ENCODE data around the gene POLR3K.
A peak's percentile ranks its signal among the peaks of the same experiment; 100 is the strongest.

The POLR3K gene

DNA sequence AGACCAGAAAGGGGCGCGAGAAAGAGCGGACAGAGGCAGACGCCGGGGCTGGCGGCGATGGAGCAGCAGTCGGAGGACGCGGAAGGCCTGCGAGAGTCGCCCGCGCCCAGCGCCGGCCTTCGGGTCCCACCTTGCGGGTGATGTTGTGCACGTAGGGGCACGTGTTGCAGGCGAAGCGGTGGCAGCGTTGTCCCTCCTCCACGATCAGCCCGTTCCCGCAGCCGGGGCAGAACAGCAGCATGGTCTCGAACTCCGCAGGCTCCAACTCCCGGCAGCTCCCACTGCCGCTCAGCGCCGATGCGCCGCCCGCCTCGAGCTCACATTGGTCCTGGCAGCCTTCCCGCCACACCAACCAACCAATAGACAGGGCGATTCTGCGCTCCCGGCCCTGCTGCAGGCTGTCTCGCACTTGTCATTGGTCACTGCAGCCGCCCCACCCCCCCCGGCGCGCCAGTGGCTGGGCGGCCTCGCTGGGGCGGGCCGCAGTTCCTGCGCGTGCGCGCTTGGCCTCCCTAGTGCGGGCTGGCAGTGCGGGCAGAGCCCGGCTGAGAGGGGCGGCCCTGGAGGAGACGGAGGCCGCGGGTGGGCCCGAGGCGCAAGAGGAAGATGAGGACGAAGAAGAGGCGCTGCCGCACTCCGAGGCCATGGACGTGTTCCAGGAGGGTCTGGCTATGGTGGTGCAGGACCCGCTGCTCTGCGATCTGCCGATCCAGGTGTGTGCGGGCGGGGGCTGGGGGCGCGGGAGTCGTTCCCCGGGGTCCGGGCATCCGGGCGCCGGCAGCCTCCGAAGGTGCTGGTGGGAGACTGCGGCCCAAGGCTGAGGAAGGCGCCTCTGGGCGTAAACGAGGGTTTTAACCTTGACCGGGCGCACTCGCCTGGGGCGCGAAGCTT is at the start of gene POLR3K, which contains the start of gene SNRNP25:
POLR3K (minus strand) TSS at position 263 of the 891 bp plus-strand sequence; CDS start at position 241, 22 bp downstream.
SNRNP25 (plus strand) TSS at position 483 of the 891 bp plus-strand sequence; CDS start at position 672, 189 bp downstream.
- DNase-seq (ENCODE audit: low spot score) = peak; percentile 96

DNA sequence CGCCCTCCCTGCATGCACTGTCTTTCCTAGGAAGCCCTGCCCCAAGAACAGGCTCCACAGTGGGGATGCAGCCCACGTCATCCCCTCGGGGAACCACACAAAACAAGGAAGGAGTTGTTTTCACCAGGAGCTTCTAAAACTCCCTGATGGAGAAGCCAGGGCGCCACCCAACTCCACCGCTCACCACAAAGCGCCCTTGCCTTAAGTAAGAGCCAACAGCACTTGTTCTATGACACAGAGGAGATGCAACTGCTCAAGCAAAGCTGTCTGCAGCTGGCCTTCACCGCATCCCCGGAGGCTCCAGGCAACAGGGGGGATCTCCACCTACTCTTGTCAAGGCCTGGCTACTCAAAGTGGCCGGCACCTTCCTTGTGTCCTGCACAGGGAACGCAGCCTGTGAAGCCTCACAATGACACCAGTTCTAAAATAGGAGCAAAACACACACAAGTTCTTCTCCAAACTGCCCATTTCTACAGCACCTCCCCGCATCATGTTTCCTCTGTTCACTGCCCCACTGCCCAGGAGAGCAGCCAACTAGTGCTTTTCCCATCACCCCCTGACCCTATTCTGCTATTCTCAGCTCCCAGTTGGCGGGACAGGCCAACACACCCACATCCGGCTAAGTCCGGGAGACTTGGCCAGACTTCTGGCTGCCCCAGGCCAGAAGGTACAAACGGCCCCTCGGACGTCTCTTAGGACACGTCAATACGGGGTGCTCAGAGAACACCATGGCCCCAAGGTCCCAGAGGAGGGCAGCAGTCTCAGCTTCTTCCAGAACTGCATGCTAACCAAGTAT is 48.9 kb upstream of the POLR3K start:
- peak; percentile 26 for DNase-seq (ENCODE audit: low spot score)

DNA sequence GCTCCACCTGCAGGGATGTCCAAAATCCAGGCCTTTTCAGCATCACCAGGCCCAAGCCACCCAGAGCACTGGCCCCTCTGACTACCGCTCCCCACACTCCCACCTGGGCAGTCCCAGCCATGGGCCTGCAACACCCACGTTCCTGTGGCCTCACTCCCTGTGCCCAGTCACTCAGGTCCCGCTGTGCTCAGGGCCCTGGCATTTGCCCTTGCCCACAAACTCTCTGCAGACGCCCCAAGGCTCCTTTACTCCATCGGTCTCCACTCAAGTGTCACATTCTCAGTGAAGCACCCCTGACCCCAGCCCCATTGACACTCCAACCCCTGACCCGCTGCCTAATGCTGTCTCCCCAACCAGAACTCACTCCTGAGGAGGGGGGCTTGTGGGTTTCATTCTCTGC is 48.2 kb upstream of the POLR3K start:
- no peak for DNase-seq (ENCODE audit: low spot score)

DNA sequence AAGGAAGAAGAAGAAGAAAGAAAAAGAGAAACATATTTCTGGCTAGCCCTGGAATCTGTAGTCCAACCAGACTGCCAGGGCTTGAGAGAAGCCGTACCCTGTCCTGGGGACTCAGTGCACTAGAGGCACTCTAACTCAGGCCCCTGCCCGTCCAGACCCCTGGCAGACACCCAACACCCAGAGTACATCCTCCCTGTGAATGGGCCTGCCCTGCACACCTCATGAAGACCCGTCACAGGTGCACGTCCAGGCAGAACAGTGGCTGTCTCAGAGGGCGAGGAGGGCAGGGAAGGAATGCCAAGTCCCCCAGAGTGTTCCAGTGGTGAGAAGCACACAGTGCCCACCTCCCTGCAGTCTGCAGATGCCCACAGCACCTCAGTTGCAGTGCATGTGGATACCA is 47.6 kb upstream of the POLR3K start:
- no peak for DNase-seq (ENCODE audit: low spot score)

DNA sequence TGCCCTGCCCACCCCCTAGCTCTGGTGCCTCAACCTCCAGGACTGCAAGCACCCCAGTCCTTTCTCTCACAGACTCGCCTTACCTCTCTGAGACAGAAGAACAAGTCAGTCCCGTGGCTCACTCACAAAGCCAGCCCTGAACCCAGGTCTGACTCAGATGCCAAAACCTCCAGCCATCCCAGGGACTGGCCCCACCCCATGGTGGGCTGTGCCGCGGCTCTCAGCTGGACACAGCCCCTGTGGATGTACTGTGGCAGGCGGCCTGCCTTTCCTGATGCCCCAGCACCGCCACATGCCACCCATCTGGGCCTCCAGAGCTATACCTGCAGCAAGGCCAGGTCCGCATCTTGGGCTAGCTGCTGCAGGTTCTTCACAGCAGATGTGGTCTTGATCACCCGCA is 44.4 kb upstream of the POLR3K start:
- no peak for DNase-seq (ENCODE audit: low spot score)

DNA sequence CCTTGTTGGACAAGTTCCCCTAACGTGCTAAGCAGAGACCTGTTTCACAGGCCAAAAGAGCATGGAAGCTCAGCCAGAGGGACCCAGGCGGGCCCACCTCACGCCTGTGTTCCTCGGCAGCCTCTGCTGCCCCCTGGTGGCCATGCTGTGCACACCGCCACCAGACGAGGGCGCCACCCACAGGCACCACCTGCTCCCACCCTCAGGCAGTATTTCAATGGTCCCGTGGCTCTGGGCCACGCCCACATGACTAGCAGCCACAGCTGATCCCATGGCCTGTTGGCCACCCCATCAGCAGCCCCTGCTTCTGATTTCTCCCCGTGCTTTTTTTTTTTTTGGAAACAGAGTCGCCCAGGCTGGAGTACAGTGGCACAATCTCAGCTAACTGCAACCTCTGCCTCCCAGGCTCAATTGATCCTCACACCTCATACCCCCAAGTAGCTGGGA is 43.5 kb upstream of the POLR3K start:
- peak; percentile 97 for DNase-seq (ENCODE audit: low spot score)

DNA sequence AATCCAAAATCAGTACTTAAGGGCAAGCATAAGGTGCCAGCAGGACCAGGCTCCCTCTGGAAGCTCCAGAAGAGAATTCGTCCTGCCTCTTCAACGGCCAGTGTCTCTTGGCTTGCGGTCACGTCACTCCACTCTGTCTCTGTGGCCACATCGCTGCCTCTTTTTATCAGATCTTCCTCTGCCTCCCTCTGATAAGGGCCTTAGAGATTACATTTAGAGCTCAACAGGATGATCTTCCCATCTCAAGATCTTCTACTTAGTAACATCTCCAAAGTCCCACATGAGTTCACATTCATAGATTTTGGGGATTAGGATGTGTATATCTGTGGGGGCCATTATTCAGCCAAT is 41.5 kb upstream of the POLR3K start:
- no peak for DNase-seq (ENCODE audit: low spot score)

DNA sequence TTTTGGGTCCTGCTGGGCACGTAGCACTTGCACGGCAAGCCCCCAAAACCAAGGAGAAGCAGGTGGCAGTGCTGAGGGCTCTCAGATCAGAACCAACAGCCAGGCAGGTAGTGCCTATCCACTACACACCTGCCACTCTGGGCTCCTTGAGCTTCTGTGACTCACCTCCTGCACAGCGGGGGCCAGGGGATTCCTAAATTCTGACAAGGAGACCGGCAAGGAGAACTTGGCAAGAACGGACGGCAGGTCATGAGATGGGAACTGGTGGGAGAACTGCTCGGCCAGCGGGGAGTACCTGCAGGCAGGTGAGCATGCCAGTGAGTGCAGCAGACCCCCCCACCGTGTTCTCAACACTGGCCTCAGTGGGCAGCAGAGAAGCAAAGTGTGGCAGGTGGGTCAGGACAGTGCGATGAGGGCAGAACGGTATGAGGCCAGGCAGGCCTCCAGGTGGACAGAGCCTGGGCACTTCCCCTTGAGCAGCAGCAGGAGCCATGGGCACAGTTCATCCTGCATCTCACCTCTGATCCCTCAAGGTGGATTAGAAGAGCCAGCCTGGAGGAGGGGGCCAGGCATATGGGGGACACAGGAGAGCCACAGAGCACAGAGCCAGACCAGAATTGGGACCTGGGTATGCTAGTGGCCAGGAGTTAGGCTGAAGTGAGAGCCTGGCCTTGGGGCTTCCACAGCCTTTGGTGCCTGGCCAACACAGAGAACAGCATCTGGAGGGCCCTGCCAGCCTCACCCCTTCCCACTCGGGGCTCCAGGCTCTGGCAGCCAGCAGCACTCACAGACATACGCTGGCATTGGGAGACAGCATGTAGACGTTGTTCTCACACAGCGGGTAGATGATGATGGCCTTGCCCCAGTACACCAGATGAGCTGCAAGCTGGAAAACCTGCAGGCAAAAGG is 39.3 kb upstream of the POLR3K start:
- DNase-seq (ENCODE audit: low spot score) = no peak

DNA sequence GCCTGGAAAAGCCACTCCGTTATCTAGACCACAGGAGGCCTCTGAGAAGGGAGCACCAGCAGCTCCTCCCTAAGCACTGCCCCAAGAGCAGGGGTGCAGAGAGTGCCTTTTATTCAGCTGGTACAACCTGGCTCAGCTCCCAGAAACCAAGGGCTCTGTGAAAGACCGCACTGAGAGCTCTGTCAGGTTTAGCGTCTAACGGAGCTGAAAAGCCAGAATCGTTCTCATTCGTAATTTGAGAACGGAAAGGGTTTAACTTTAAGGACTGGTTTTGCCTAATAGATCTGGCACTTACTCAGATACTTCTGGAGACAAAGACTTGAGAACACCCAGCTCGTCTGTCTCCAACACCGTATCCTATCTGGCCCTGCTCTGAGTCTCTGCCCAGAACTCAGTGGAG is 38.1 kb upstream of the POLR3K start:
- peak; percentile 60 for DNase-seq (ENCODE audit: low spot score)

DNA sequence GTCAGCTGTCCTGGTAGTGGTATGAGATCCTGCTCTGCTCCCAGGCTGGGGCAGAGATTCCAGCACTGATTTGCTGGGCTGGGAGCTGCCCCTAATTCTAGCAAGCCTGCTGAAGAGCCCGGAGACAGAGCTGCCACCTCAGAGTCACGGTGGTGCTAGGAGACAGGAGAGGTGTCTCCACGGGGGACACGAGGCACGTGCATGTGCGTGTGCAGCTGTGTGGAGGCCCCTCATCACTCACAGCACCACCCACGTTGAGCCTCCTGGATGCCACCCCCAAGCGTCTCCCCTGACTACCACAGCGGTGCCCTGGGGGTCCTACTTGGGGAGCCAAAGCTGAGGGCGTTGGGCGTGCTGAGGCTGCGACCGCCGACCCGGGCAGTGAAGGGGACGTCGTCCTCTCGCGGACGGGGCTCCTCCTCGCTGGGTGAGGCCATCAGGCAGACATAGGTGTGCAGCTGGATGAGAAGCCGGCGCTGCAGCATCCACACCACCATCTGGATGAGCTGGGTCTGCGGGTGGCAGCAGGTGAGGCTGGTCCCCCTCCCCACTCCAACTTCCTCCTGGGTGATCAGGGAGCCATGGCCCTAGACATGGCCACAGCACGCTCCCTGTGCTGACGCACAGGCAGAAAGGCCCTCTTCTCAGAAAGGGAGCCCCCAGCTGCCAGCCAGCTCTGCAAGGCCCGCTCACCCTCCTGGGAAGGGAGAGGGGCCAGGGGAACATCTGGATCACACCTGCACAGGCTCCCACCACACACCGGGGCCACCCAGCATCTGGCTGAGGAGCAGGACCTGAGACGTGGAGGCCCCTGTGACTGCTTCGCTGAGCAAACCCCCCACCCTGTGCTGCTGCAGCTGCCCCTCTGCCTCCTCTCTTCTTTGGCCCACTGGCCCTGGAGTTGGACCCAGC is 36.2 kb upstream of the POLR3K start:
- no peak for DNase-seq (ENCODE audit: low spot score)

DNA sequence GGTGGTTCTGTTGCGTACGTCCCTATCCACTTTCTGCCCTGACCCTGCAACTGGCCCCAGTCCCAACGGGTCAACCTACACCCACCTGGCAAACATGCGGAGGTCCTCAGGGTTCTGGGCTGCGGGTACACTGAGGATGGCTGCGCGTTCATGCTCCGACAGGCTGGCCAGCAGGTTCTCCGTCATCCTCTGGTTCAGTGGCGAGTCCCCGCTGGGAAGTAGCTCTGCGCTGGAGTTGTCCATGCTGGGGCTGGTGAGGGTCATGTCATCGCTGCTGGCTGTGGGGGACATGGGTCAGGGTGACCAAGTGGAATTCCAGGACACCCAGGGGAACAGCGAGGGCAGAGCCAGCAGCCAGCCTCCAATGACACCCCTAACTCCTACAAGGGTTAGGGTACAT is 35.2 kb upstream of the POLR3K start:
- DNase-seq (ENCODE audit: low spot score) = no peak

DNA sequence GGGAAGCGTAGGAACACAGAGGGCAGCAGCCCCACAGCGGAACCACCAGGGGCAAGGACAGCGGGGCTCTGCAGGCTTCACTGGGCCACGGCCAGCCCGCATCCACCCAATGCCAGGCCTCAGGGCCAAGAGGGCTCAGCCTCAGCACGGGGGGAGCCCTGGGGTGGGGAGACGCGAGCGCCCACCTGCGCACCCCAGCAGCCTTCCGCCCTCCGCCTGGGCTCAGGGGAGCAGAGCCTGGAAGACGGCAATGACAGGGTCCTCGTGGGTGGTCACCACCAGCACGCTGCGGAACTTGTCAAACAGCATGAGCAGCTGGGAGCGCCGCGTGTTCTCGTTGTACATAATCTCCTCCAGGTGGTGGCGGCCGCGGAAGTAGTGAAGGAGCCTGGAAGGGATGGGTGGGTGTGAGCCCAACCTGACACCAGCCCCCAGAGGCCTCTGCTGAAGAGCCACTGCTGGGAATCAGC is 33.1 kb upstream of the POLR3K start:
- no peak for DNase-seq (ENCODE audit: low spot score)

DNA sequence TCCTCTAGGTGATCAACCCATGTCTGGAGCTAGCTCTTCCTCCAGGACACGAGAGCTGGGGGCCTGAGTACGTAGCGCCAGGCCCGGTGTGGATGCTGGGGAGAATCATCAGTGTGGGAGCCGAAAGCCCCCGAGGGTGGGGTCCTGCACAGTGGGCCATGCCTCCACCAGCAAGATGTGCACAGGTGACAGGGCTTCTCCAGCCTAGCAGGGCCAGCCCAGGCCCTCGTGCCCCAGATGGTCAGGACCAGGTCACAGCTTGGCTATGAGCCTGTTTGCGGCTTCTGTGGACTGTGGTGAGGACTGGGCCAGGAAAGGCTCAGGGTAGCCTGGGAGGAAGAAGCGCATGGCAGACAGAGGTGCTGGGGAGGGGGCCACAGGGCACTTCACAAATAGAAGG is 32.5 kb upstream of the POLR3K start:
- DNase-seq (ENCODE audit: low spot score) = no peak

DNA sequence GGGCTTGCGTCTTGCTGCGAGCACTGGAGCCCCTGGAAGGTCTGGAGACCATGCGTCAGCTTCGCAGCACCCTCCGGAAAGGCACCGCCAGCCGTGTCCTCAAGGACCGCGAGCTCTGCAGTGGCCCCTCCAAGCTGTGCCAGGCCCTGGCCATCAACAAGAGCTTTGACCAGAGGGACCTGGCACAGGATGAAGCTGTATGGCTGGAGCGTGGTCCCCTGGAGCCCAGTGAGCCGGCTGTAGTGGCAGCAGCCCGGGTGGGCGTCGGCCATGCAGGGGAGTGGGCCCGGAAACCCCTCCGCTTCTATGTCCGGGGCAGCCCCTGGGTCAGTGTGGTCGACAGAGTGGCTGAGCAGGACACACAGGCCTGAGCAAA is 32.0 kb upstream of the POLR3K start:
- no peak for DNase-seq (ENCODE audit: low spot score)

DNA sequence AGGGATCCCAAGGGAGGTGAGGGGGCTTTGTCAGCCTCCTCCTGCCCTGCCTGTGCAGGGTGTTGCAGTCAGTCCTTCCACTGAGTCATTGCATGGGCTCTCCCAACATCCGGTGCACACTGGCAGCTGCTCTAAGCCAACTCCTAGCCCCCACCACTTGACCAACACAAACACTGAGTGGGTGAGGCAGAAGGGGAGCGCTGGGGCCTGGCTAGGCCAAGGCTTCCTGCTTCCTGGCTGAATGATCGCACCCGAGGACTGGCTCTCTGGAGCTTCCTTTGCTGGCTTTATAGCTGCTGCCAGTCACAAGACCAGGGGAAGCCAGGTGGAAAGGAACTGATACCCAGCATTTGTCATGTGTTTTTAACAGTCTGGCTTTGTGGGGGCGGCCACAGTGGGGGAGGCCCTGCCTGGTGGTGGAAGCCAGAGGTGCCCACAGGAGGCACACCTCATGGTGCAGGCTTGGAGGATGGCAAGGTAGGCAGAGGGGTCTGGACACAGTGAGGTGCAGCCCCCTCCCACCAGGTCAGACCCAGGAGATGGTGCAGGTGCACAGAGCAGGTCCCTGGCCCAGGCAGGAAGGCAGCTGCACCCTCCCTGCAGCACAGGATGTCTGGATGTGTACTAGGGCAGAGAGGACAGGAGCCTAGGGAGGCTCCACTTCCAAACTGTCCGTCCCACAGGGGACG is 31.5 kb upstream of the POLR3K start:
- DNase-seq (ENCODE audit: low spot score) = no peak

DNA sequence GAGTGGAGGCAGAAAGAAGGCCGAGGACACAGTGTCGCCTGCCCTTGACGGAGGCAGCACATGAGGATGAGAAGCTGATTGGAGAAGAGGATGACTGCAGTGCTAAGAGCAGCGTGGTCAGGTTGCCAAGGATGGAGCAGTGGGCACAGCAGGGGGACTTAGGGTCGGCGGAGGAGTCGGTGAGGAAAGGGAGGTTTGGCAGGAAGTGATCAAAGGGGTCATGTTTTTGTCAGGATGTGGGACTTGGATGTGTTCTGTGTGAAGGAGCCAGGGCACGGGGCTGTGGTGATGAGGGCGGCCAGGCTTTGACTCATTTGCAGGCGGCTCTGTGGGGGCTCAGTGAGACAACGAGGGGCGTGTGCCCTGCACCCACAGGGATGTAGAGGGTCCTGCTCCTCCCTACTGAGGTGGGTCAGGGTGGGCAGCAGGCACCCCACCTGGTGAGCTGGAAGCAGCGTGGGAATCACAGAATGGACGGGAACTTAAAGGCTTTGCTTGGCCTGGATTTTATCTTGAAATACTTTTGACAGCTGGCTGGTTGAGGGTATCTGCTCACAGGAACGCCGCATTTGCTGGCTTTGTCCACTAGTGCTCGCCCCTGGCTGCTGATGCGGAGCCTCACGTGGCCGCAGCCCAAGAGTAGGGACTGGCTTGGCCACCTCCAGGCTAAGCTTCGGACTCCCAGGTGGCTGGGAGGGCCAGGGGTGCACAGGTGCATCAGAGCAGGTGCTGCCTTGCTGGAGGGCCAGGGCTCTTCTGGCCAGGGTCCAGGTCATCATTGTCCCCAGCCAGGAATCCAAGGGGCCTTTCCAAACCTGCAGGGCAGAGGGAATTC is 30.6 kb upstream of the POLR3K start:
- no peak for DNase-seq (ENCODE audit: low spot score)

DNA sequence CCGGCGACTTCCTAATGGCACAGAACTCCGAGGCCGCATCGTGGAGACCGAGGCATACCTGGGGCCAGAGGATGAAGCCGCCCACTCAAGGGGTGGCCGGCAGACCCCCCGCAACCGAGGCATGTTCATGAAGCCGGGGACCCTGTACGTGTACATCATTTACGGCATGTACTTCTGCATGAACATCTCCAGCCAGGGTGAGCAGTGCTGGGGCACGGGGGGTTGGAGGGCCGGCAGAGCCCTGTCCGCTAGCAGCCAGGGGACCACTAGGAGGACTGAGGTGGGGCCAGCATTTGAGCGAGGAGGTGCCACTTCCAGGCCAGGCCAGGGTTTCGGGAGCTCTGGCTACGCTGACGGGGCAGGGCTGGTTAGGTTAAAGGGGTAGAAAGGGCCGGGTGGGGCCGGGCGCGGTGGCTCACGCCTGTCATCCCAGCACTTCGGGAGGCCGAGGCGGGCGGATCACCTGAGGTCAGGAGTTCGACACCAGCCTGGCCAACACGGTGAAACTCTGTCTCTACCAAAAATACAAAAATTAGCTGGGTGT is 29.7 kb upstream of the POLR3K start:
- DNase-seq (ENCODE audit: low spot score) = no peak

DNA sequence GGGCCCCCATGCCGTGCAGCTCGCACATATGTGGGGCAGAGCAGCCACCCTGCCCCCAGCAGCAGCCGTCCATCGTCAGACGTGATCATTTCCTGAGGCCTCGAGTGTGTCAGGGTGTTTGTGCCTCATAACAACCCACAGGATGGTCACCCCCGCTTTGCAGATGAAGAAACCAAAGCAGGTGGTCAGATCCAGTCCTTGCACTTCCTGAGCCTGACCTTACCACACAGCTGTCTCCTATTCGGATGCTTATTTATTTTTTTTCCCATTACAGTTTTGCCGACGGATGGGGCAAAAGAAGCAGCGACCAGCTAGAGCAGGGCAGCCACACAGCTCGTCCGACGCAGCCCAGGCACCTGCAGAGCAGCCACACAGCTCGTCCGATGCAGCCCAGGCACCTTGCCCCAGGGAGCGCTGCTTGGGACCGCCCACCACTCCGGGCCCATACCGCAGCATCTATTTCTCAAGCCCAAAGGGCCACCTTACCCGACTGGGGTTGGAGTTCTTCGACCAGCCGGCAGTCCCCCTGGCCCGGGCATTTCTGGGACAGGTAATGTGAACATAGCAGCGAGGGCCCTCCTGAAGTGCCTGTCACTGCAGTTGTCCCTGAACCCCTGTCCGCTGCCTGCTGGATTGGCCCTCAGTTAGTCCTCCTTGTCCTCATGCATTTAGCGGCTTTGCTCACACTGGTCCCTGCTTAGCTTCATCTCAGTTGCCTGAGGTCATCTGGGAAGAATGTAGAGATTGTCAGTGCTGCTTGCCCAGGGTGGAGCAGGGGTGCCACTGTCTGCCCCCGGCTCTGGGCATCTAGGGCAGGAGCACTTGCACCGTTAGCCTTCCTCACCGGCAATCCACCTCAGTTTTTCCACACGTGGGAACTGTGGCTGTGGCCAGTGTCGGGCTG is 26.0 kb upstream of the POLR3K start:
- no peak for DNase-seq (ENCODE audit: low spot score)

All from hematopoietic multipotent progenitor cell treated with erythropoietin and hydrocortisone succinate and interleukin-3 and kit ligand, for 17 days (in vitro differentiated cells).